HEK293 (cell line): ENCODE data around the gene EGFLAM.

Experiments
- FEZF1 ChIP-seq: fragments of 450-650 bp; formaldehyde crosslinking; IDR thresholded peaks from 2 replicates; pipeline ENCODE4 v1.5.1; 2016; ENCODE audit warnings: missing biosample characterization, missing genetic modification characterization
- GLI4 ChIP-seq: fragments of 450-650 bp; formaldehyde crosslinking; IDR thresholded peaks from 2 replicates; pipeline ENCODE4 v1.5.1; 2016; ENCODE audit warnings: missing biosample characterization, missing genetic modification characterization
- HOXC10 ChIP-seq: sonication (generic); formaldehyde crosslinking; IDR thresholded peaks from 2 replicates; pipeline ENCODE4 v1.8.1; 2023; ENCODE audit warnings: mild to moderate bottlenecking, missing genetic modification reagents
- PRDM10 ChIP-seq: fragments of 450-650 bp; formaldehyde crosslinking; IDR thresholded peaks from 2 replicates; pipeline ENCODE4 v1.5.1; 2016; ENCODE audit warnings: missing biosample characterization, missing genetic modification characterization
- PRDM2 ChIP-seq: fragments of 450-650 bp; formaldehyde crosslinking; IDR thresholded peaks from 2 replicates; pipeline ENCODE4 v1.5.1; 2016; ENCODE audit warnings: missing biosample characterization, missing genetic modification characterization, borderline replicate concordance
- REPIN1 ChIP-seq: fragments of 450-650 bp; formaldehyde crosslinking; IDR thresholded peaks from 2 replicates; pipeline ENCODE4 v1.5.1; 2017; ENCODE audit warnings: missing biosample characterization, missing genetic modification characterization, low read depth
- TSHZ1 ChIP-seq: fragments of 450-650 bp; formaldehyde crosslinking; IDR thresholded peaks from 2 replicates; pipeline ENCODE4 v1.5.1; 2016; ENCODE audit warnings: missing biosample characterization, missing genetic modification characterization, borderline replicate concordance
- ZBTB1 ChIP-seq: fragments of 450-650 bp; formaldehyde crosslinking; IDR thresholded peaks from 2 replicates; pipeline ENCODE4 v1.5.1; 2016; ENCODE audit warnings: missing biosample characterization, missing genetic modification characterization
- ZBTB10 ChIP-seq: fragments of 450-650 bp; formaldehyde crosslinking; IDR thresholded peaks from 2 replicates; pipeline ENCODE4 v1.5.1; 2016; ENCODE audit warnings: missing biosample characterization, missing genetic modification characterization
- ZBTB20 ChIP-seq: fragments of 450-650 bp; formaldehyde crosslinking; IDR thresholded peaks from 2 replicates; pipeline ENCODE4 v1.5.1; 2016; ENCODE audit warnings: missing biosample characterization, missing genetic modification characterization
- ZBTB48 ChIP-seq: fragments of 450-650 bp; formaldehyde crosslinking; IDR thresholded peaks from 2 replicates; pipeline ENCODE4 v1.5.1; 2016; ENCODE audit warnings: missing biosample characterization, missing genetic modification characterization
- ZNF266 ChIP-seq: fragments of 450-650 bp; formaldehyde crosslinking; IDR thresholded peaks from 2 replicates; pipeline ENCODE4 v1.5.1; 2016; ENCODE audit warnings: missing biosample characterization, missing genetic modification characterization, low read depth
- ZNF404 ChIP-seq: fragments of 450-650 bp; formaldehyde crosslinking; IDR thresholded peaks from 2 replicates; pipeline ENCODE4 v1.5.1; 2017; ENCODE audit warnings: missing biosample characterization, missing genetic modification characterization
- ZNF423 ChIP-seq: fragments of 450-650 bp; formaldehyde crosslinking; IDR thresholded peaks from 2 replicates; pipeline ENCODE4 v1.5.1; 2016; ENCODE audit warnings: missing biosample characterization, missing genetic modification characterization
- ZNF449 ChIP-seq: fragments of 450-650 bp; formaldehyde crosslinking; IDR thresholded peaks from 2 replicates; pipeline ENCODE4 v1.5.1; 2017; ENCODE audit warnings: missing biosample characterization, mild to moderate bottlenecking, missing genetic modification characterization, moderate library complexity
- ZNF610 ChIP-seq: fragments of 450-650 bp; formaldehyde crosslinking; IDR thresholded peaks from 2 replicates; pipeline ENCODE4 v1.5.1; 2016; ENCODE audit warnings: missing biosample characterization, missing genetic modification characterization, borderline replicate concordance
- ZNF621 ChIP-seq: fragments of 450-650 bp; formaldehyde crosslinking; IDR thresholded peaks from 2 replicates; pipeline ENCODE4 v1.5.1; 2017; ENCODE audit warnings: missing biosample characterization, missing genetic modification characterization
- ZNF629 ChIP-seq: fragments of 450-650 bp; formaldehyde crosslinking; IDR thresholded peaks from 2 replicates; pipeline ENCODE4 v1.5.1; 2017; ENCODE audit warnings: missing biosample characterization, missing genetic modification characterization
- ZNF670 ChIP-seq: fragments of 450-650 bp; formaldehyde crosslinking; IDR thresholded peaks from 2 replicates; pipeline ENCODE4 v1.5.1; 2016; ENCODE audit warnings: missing biosample characterization, missing genetic modification characterization, low read depth
- ZNF76 ChIP-seq: fragments of 450-650 bp; formaldehyde crosslinking; IDR thresholded peaks from 2 replicates; pipeline ENCODE4; 2016; ENCODE audit warnings: low read depth, missing biosample characterization, missing genetic modification characterization, borderline replicate concordance
- ZNF792 ChIP-seq: fragments of 450-650 bp; formaldehyde crosslinking; IDR thresholded peaks from 2 replicates; pipeline ENCODE4 v1.5.1; 2016; ENCODE audit warnings: missing biosample characterization, missing genetic modification characterization

Gene EGFLAM

GRCh38 chr5:38463634-38464521 is 205.5 kb downstream of the EGFLAM start (continued):
- TF ChIP-seq ZBTB1 (tag by site-specific recombination) = no peak
- TF ChIP-seq ZBTB20 (tag by site-specific recombination) = no peak
- TF ChIP-seq ZNF610 (tag by site-specific recombination) = no peak
- TF ChIP-seq HOXC10 (CRISPR knock-in tag) = no peak
- no peak for TF ChIP-seq ZNF404 (tag by site-specific recombination)
- TF ChIP-seq PRDM10 = no peak
- TF ChIP-seq ZNF792 (tag by site-specific recombination) = no peak
- 0 out of 2 replicates have a peak, but pooled peaks have one; percentile 12 for TF ChIP-seq ZNF629 (tag by site-specific recombination)
- TF ChIP-seq FEZF1 (tag by site-specific recombination) = 0 out of 2 replicates have a peak, but pooled peaks have one; percentile 32
- no peak for TF ChIP-seq ZBTB10
- no peak for TF ChIP-seq ZNF449
- TF ChIP-seq ZNF266 (tag by site-specific recombination) = no peak
- TF ChIP-seq ZNF423 (tag by site-specific recombination) = no peak
- no peak for TF ChIP-seq GLI4 (tag by site-specific recombination)
- no peak for TF ChIP-seq ZNF76
- TF ChIP-seq ZBTB48 (tag by site-specific recombination) = 0 out of 2 replicates have a peak, but pooled peaks have one; percentile 55
- no peak for TF ChIP-seq ZNF621
- no peak for TF ChIP-seq ZNF670
- no peak for TF ChIP-seq REPIN1 (tag by site-specific recombination)
- no peak for TF ChIP-seq PRDM2 (tag by site-specific recombination)
- TF ChIP-seq TSHZ1 (tag by site-specific recombination) = 0 out of 2 replicates have a peak, but pooled peaks have one; percentile 45
